Adrenal gland (tissue), 5 donors: ENCODE data around the gene RPS6KA2.

ENCODE experiments used
- CTCF ChIP-seq, 6 experiments: fragments of 450-650 bp in 4 of 6; fragments of 200-600 bp in 2 of 6; sonication (generic) in 1 of 6; IDR thresholded peaks; 1 replicate in 5 of 6; 2 replicates in 1 of 6; pipeline versions ENCODE4 v1.5.1 to v1.8.0; 2016 to 2021; ENCODE audit warnings: antibody characterized with exemption in 6 of 6, mild to moderate bottlenecking in 2 of 6, moderate library complexity in 1 of 6
- POLR2A ChIP-seq, 2 donors: fragments of 450-650 bp; IDR thresholded peaks; one replicate each; pipeline ENCODE4 v1.6.1; 2017; ENCODE audit warnings: antibody characterized with exemption in 2 of 2, mild to moderate bottlenecking in 2 of 2, moderate library complexity in 1 of 2
- donor health status: DM: no; HTN: no; CAD: no.

- TF ChIP-seq CTCF (IDR thresholded peaks at IDR 0.05), result no peak
- TF ChIP-seq POLR2A (IDR thresholded peaks at IDR 0.05), result no peak
These were observed 166.3 kb downstream of the RPS6KA2 start for GRCh38 chr6:166460473-166461437.
